Astrocyte of the spinal cord (primary cell): ENCODE results near the gene A3GALT2.

Source experiments
- DNase-seq: peaks from one replicate; pipeline ENCODE4 v3.0.0; 2011; ENCODE audit warnings: low read depth, low spot score
- H3K4me3 ChIP-seq: 2 replicates; pipeline ENCODE4 v1.5.1; 2011; ENCODE audit warnings: low read depth, mild to moderate bottlenecking, low read length, moderate library complexity
- in situ Hi-C: cut with HindIII; loops from 2 replicates; pipeline ENCODE4 v1.10.0; 2017; ENCODE audit warnings: low sequenced_read_pairs
- TF ChIP-seq, protein P1 (sequence below): IDR thresholded peaks from 2 replicates; pipeline ENCODE4 v1.5.1; 2012; ENCODE audit warnings: low read depth, mild to moderate bottlenecking, low read length, inconsistent platforms

Gene A3GALT2

GRCh38 chr1:33259879-33260278 is 61.0 kb downstream of the A3GALT2 start:
- DNase-seq = no peak
- in situ Hi-C loops = no loop called here
- TF ChIP-seq, protein P1, sequence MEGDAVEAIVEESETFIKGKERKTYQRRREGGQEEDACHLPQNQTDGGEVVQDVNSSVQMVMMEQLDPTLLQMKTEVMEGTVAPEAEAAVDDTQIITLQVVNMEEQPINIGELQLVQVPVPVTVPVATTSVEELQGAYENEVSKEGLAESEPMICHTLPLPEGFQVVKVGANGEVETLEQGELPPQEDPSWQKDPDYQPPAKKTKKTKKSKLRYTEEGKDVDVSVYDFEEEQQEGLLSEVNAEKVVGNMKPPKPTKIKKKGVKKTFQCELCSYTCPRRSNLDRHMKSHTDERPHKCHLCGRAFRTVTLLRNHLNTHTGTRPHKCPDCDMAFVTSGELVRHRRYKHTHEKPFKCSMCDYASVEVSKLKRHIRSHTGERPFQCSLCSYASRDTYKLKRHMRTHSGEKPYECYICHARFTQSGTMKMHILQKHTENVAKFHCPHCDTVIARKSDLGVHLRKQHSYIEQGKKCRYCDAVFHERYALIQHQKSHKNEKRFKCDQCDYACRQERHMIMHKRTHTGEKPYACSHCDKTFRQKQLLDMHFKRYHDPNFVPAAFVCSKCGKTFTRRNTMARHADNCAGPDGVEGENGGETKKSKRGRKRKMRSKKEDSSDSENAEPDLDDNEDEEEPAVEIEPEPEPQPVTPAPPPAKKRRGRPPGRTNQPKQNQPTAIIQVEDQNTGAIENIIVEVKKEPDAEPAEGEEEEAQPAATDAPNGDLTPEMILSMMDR = no peak

GRCh38 chr1:33258788-33259274 is 62.1 kb downstream of the A3GALT2 start:
- no peak for DNase-seq
- H3K4me3 ChIP-seq = no peak overlapping the region
- TF ChIP-seq, protein P1 = no peak
- in situ Hi-C loops = no loop called here

More at GRCh38 chr1:33259879-33260278, 61.0 kb downstream of the A3GALT2 start:
- no peak overlapping the region for H3K4me3 ChIP-seq

DNA sequence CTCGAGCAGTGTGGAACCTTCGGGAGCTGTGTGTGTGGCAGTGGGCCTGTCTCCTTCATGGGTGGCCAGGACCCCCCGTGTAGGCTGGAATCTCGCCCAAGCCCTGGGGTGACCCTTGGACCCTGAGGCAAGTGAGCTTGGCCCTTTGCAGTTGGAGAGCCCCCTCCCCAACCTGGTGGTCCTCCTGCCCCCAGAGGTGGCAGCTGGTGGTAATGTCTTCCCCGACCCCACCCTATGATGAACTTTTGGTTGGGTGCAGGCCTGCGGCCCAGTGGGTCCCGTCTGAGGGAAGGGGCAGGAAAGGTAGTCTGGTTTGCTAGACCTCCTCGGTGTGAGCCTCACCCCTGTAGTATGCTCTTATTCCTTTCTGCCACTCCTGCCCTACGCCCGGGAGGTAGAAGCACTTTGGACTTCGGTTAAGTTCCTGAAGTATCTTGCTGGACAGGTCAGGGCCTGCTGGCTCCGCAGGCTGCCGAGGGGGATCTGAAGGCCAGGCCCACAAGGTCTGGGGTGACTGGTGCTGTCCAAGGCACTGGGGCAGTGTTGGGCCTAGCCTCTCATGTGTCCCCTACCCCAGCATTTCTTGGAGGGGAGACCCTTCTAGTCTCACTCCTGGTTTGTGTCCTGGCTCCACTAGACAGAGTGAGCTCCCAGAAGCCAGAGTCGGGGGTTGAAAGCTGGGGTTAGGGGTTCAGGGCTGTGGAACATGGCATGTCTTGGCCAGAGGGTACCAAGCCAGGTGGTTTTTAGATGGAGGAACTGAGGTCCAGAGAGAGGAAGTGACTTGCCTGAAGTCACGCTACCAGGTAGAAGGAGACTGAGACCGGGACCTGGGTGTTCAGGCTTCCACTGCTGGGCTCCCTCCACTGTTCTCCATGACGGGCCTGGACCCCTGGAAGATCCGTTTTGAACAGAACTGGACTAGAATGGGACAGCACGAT is 62.9 kb downstream of the A3GALT2 start:
- in situ Hi-C loops = no loop called here
- DNase-seq = no peak
- TF ChIP-seq, protein P1 = no peak
- H3K4me3 ChIP-seq = peak overlapping the region; percentile 82

GRCh38 chr1:33257207-33257771 is 63.6 kb downstream of the A3GALT2 start:
- TF ChIP-seq, protein P1 = no peak
- no peak for DNase-seq
- peak overlapping the region; percentile 82 for H3K4me3 ChIP-seq
- in situ Hi-C loops = no loop called here
